ENCODE data around the gene DDX6. TPM values are rescaled to one million over a fixed set of nuclear protein-coding genes. Genes with fewer than 3 reads are reported as not detected.
"Not testable (repeated sequence)": the region's sequence is repeated elsewhere in the genome, so short reads cannot be mapped to it uniquely, and the experiment has no call there.

The DDX6 gene
- total RNA-seq, 4 donors from 2014 or later = 73.4 to 125 (median 98.2) TPM

DNA sequence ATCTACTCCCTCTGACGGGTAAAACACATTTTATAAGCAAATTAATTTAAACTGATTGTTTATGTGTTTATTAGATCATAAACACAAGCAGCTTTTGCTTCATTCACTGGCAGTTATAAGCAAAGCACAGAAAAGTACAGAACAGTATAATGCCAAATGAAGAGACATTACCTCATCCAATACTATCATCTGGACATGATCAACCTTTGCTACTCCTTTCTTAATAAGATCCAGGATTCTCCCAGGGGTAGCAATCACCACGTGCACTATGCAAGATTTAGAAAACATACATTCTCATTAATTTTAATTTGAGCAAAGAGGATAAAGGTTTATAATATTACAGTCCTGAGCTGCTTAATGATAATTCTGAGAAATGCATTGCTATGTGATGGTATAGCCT is 27.9 kb downstream of the DDX6 start:
- DNase-seq = no peak
- intact Hi-C loops (cut with DNase I; ENCODE audit: low total_unique reads) (no loop called here), in situ Hi-C loops (cut with MboI; ENCODE audit: low sequenced_read_pairs in 4 of 4) (loop anchor here in 1 of 4 donors (25.0 kb wide), 1 partner anchor 376 kb away; no protein-coding TSS in a partner anchor)
- Histone ChIP-seq H3K36me3 (peaks cover 0 to 90% of the 10 kb centered on the region in 2 donors), H3K4me1 (peaks cover 6 to 9% of the 10 kb centered on the region in 2 donors), H3K27me3 (no peaks in the 10 kb centered on the region), H3K27ac (no peak overlapping the region), H3K4me3 (no peak overlapping the region), H3K9me3 (no peaks in the 10 kb centered on the region)
- no peak for ATAC-seq
- TF ChIP-seq CTCF (IDR thresholded peaks at IDR 0.05 in 4 of 5, conservative IDR thresholded peaks at IDR 0.05 in 1 of 5) = no peak
- TF ChIP-seq POLR2A (IDR thresholded peaks at IDR 0.05) = no peak

DNA sequence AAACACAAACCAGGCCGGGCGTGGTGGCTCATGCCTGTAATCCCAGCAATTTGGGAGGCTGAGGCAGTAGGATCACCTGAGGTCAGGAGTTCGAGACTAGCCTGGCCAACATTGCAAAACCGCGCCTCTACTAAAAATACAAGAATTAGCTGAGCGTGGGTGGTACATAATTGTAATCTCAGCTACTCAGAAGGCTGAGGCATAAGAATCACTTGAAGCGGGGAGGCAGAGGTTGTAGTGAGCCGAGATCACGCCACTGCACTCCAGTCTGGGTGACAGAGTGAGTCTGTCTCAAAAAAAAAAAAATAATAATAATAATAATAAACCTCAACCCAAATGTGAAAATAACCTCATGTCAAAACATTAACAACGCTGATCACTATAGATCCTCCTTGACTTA is 29.0 kb downstream of the DDX6 start:
- H3K36me3 ChIP-seq = peaks cover 0 to 97% of the 10 kb centered on the region in 2 donors
- H3K27me3 ChIP-seq; H3K27ac ChIP-seq; H3K4me3 ChIP-seq; H3K4me1 ChIP-seq; intact Hi-C loops (cut with DNase I; ENCODE audit: low total_unique reads); ATAC-seq; H3K9me3 ChIP-seq; DNase-seq: not testable (repeated sequence)
- in situ Hi-C loops (cut with MboI; ENCODE audit: low sequenced_read_pairs in 4 of 4) = loop anchor here in 1 of 4 donors (25.0 kb wide), 1 partner anchor 375 kb away; no protein-coding TSS in a partner anchor

GRCh38 chr11:118757876-118758399 is 33.0 kb downstream of the DDX6 start:
- in situ Hi-C loops (cut with MboI; ENCODE audit: low sequenced_read_pairs in 4 of 4) = loop anchor here in 1 of 4 donors (25.0 kb wide), 1 partner anchor 371 kb away; no protein-coding TSS in a partner anchor
- intact Hi-C loops (cut with DNase I; ENCODE audit: low total_unique reads) = no loop called here
- Histone ChIP-seq H3K27me3 (no peaks in the 10 kb centered on the region), H3K4me3 (no peak overlapping the region), H3K27ac (no peak overlapping the region), H3K36me3 (peaks cover 2 to 98% of the 10 kb centered on the region in 2 donors), H3K9me3 (no peaks in the 10 kb centered on the region), H3K4me1 (no peaks in the 10 kb centered on the region)
- no peak for ATAC-seq
- DNase-seq = no peak
- TF ChIP-seq CTCF (IDR thresholded peaks at IDR 0.05 in 4 of 5, conservative IDR thresholded peaks at IDR 0.05 in 1 of 5) = no peak
- no peak for TF ChIP-seq POLR2A (IDR thresholded peaks at IDR 0.05)

DNA sequence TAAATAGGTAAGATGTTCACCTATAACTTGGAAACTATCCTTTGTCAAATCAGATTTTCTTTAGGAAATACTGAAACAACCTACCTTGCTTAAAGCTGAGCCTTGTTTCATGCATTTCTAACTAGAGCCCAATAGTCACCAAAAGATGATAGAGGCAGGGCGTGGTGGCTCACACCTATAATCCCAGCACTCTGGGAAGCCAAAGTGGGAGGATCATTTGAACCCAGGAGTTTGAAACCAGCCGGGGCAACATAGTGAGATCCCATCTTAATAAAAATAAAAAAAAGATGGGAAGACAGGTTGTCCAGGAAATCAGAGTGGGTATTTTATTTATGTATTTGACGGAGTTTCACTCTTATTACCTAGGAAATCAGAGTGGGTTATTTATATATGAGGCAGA is 38.3 kb downstream of the DDX6 start:
- H3K4me3 ChIP-seq = no peak overlapping the region
- TF ChIP-seq POLR2A (IDR thresholded peaks at IDR 0.05) (no peak), CTCF (IDR thresholded peaks at IDR 0.05 in 4 of 5, conservative IDR thresholded peaks at IDR 0.05 in 1 of 5) (no peak)
- H3K36me3 ChIP-seq = peaks cover 6 to 86% of the 10 kb centered on the region in 2 donors
- ATAC-seq = no peak
- no peaks in the 10 kb centered on the region for H3K27me3 ChIP-seq
- H3K27ac ChIP-seq = no peak overlapping the region
- H3K9me3 ChIP-seq = no peaks in the 10 kb centered on the region
- H3K4me1 ChIP-seq = no peaks in the 10 kb centered on the region
- DNase-seq = no peak
- in situ Hi-C loops (cut with MboI; ENCODE audit: low sequenced_read_pairs in 4 of 4) = loop anchor here in 1 of 4 donors (25.0 kb wide), 1 partner anchor 365 kb away; no protein-coding TSS in a partner anchor
- intact Hi-C loops (cut with DNase I; ENCODE audit: low total_unique reads) = no loop called here

DNA sequence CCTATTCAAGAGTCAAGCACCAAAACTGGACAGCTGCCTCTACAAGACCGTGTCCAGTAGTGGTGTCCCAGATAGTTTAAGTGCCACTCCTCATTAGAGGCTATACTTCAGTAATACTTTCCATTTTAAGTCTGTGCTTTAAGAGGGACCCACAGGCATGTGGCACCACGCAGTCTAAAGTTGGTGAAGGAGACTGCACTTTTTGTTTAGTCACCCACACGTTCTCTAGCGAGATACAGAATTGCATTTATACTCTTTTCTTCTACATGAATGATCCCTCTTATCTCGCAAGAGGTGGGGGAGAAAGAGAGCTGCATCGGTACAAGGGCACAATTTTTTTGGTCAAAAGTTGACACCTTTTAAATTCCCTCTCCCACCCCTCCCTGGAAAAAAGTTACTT is 41.5 kb downstream of the DDX6 start:
- in situ Hi-C loops (cut with MboI; ENCODE audit: low sequenced_read_pairs in 4 of 4) = no loop called here
- DNase-seq (no peak), ATAC-seq (no peak)
- no peaks in the 10 kb centered on the region for H3K9me3 ChIP-seq
- intact Hi-C loops (cut with DNase I; ENCODE audit: low total_unique reads) = no loop called here
- no peaks in the 10 kb centered on the region for H3K27me3 ChIP-seq
- no peak for TF ChIP-seq CTCF (IDR thresholded peaks at IDR 0.05 in 4 of 5, conservative IDR thresholded peaks at IDR 0.05 in 1 of 5)
- no peak for TF ChIP-seq POLR2A (IDR thresholded peaks at IDR 0.05)
- H3K4me3 ChIP-seq = no peak overlapping the region
- H3K27ac ChIP-seq = peak overlapping the region in 1 of 4 donors; percentile 7
- H3K36me3 ChIP-seq = peaks cover 6 to 54% of the 10 kb centered on the region in 2 donors
- H3K4me1 ChIP-seq = no peaks in the 10 kb centered on the region

All from gastrocnemius medialis (tissue), 4 donors.